Bronchial epithelial cell (primary cell): ENCODE measurements around the gene CEP19. TPM values are rescaled to one million over a fixed set of nuclear protein-coding genes. Genes with fewer than 3 reads are reported as not detected.

ENCODE experiments used
- DNase-seq: peaks from one replicate; pipeline ENCODE4 v3.0.0-alpha.2; 2010; ENCODE audit warnings: low read depth
- FAIRE-seq: peaks from 2 replicates; lab custom pipeline; 2011; peaks lifted over from hg19 to GRCh38; lab: Jason Lieb, UNC
- H3K27me3 ChIP-seq: 2 replicates; pipeline ENCODE4 v1.5.1; 2011; ENCODE audit warnings: low read length; ENCODE audit not compliant: control insufficient read depth, insufficient read depth
- H3K36me3 ChIP-seq: 2 replicates; pipeline ENCODE4 v1.5.1; 2011; ENCODE audit warnings: low read length; ENCODE audit not compliant: control insufficient read depth, insufficient read depth
- H3K4me3 ChIP-seq: 2 replicates; pipeline ENCODE4 v1.5.1; 2011; ENCODE audit warnings: mild to moderate bottlenecking, low read depth, low read length, control low read depth
- CTCF ChIP-seq: IDR thresholded peaks from 2 replicates; pipeline ENCODE4 v1.5.1; 2011; ENCODE audit warnings: mild to moderate bottlenecking, moderate library complexity, low read length, control low read depth, inconsistent platforms; ENCODE audit not compliant: insufficient read depth, severe bottlenecking
- total RNA-seq: library from RNA; depleted of rRNA; stranded (reverse); fragments of >200 nt; gene quantifications from 2 replicates; pipeline ENCODE4 v1.2.1, GENCODE V29; 2014

Gene CEP19
- total RNA-seq, 1 donor from 2014 or later: 1.3 TPM

GRCh38 chr3:196662711-196663571 is 49.1 kb downstream of the CEP19 start:
- TF ChIP-seq CTCF: no peak
- Histone ChIP-seq H3K27me3 (peaks cover 2% of the 10 kb centered on the region), H3K4me3 (no peak overlapping the region), H3K36me3 (no peaks in the 10 kb centered on the region)
- FAIRE-seq: no peak
- DNase-seq: no peak

- no peak for TF ChIP-seq CTCF
- H3K4me3 ChIP-seq: no peak overlapping the region
- no peaks in the 10 kb centered on the region for H3K27me3 ChIP-seq
- H3K36me3 ChIP-seq: no peaks in the 10 kb centered on the region
- FAIRE-seq (no peak), DNase-seq (no peak)
Observed at GRCh38 chr3:196662033-196662432, 50.0 kb downstream of the CEP19 start.

GRCh38 chr3:196661400-196661799 is 50.6 kb downstream of the CEP19 start:
- FAIRE-seq: no peak
- Histone ChIP-seq H3K4me3 (no peak overlapping the region), H3K27me3 (no peaks in the 10 kb centered on the region), H3K36me3 (no peaks in the 10 kb centered on the region)
- no peak for TF ChIP-seq CTCF
- no peak for DNase-seq

GRCh38 chr3:196660381-196661166 is 51.5 kb downstream of the CEP19 start:
- Histone ChIP-seq H3K36me3 (no peaks in the 10 kb centered on the region), H3K27me3 (no peaks in the 10 kb centered on the region), H3K4me3 (no peak overlapping the region)
- DNase-seq (no peak), FAIRE-seq (peak; percentile 23)
- TF ChIP-seq CTCF: no peak

- FAIRE-seq: no peak
- DNase-seq: no peak
- H3K36me3 ChIP-seq: no peaks in the 10 kb centered on the region
- no peak for TF ChIP-seq CTCF
- H3K27me3 ChIP-seq: no peaks in the 10 kb centered on the region
- no peak overlapping the region for H3K4me3 ChIP-seq
Observed at GRCh38 chr3:196659901-196660351, 52.1 kb downstream of the CEP19 start.

Other genes with a start within 250 kb of the CEP19 start
- gene RNF168, start 208.5 kb downstream of the CEP19 start, total RNA-seq: 6.8 and 8.2 TPM in 2 replicates
- gene SMCO1, start 196.9 kb downstream of the CEP19 start, total RNA-seq: not detected in 2 replicates
- gene WDR53, start 143.7 kb downstream of the CEP19 start, total RNA-seq: 9.5 and 14.6 TPM in 2 replicates
- gene FBXO45, start 143.6 kb downstream of the CEP19 start, total RNA-seq: 26.6 and 27.5 TPM in 2 replicates
- gene NRROS, start 72.6 kb downstream of the CEP19 start, total RNA-seq: not detected in 2 replicates
- gene PIGX, start 127 bp upstream of the CEP19 start, total RNA-seq: 22.4 and 26.2 TPM in 2 replicates
- 36.2 and 36.9 TPM in 2 replicates for gene PAK2, start 27.6 kb upstream of the CEP19 start, total RNA-seq
- 35.1 and 39.2 TPM in 2 replicates for gene SENP5, start 155.7 kb upstream of the CEP19 start, total RNA-seq
- gene NCBP2, start 230.3 kb upstream of the CEP19 start, total RNA-seq: 78.7 and 94.0 TPM in 2 replicates